UCSD-AML1 (cell line): Measurements from ENCODE around the gene CYREN.
"Not testable (repeated sequence)": the region's sequence is repeated elsewhere in the genome, so short reads cannot be mapped to it uniquely, and the experiment has no call there.

Experiments used
- DNase-seq: peaks from one replicate; lab custom pipeline; 2025; ENCODE audit not compliant: unreplicated experiment; lab: John Stamatoyannopoulos, UW

The CYREN gene

DNA sequence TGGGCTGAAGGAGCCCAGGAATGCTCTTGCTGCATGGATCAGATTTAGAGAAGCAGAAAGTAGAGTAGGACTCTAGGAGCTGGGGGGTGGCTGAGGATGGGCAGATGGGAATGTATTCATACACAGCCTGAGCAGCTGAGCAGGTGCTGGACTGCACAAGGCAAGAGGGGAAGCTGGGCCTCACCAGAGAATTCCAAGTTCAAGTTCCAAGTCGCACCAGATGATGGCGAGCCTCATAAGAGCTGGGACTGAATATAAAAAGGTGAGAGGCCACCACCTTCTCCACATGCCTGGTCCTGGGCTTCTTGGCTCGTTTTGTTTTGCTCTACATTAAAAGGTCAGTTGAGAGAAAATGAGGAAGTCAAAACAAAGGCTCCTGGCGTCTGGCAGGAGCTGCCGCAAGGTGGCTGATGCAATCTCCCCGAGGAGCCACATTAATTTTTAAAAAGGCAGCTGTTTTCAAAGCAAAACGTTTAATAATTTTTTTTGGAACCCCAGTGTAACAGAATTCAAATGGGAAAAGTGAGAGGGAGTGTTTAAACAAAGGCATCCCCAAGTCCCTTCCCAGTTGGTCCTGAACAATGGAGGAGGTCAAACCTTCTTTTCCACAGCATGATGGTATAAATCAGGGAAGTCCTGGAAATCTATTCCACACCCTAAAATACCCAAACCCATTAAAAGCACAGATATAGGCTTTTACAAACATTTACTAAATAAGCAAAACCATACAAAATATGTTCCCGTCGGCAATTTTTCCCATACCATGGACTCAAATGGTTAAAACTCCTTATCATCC lies 9.5 kb downstream of the CYREN start:
- DNase-seq, result peak; percentile 31

DNA sequence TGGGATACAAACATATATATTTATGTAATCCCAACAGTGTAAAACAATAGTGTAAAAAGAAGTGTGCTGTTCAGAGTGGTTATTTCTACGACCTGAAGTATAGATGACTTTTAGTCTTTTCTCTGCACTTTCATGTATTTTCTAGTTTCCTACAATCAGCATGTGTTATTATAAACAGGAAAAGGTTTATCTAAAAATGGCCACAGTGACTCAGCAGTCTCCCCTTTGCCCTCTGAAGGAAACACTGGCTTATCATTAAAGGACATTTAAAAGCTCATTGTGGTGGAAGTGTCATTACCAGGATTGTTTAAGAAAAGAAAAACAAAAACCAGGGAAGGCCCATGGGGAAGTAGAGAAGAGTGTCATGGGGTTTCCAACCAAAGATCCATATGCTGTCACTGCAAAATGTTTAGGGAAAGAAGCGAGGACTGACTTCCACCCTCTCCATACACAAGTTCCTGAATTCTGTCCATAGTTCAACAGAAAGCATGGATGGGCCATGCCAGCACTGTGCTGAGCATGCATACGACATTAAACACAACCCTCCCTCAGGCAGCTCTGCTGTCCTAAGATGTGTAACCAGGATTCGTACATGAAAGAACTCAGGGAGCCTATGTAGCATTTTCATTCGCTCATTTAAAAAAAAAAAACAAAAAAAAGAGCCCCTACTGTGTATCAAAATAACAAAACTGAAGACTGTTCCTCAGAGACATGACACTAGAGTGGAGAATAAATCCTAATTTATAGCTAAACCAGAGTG lies 10.2 kb downstream of the CYREN start:
- DNase-seq, result no peak

DNA sequence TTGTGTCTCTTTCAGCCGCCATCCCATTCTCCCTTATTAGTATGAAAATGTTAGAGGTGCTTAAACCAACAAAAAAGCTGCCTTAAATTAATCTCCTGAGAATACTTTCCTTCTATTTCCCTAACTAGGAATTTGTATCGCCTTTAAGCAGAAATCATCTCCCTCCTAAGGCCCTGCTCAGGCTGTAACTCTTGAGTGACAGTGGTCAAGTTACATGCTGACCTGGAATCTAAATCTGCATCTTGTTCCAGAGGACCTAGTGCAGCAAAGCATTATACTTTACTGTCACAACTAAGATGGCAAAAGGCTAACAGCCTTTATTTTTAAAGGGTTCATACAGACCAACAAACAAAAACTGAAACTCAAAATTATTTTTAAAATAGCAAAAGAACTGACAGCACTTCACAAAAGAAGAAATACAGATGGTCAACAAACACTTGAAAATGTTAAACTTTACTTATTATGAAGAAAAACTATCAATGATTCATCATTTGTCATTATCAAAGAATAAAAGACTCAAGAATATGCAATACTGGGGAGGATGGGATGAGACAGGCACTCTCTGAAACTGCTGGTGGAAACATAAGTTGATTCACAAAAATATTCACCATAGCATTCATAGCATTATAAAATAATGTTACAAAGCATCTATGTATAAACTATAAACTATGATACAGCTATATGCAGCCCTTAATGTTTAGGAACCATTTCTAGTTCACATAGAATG lies 11.0 kb downstream of the CYREN start:
- DNase-seq, result no peak

DNA sequence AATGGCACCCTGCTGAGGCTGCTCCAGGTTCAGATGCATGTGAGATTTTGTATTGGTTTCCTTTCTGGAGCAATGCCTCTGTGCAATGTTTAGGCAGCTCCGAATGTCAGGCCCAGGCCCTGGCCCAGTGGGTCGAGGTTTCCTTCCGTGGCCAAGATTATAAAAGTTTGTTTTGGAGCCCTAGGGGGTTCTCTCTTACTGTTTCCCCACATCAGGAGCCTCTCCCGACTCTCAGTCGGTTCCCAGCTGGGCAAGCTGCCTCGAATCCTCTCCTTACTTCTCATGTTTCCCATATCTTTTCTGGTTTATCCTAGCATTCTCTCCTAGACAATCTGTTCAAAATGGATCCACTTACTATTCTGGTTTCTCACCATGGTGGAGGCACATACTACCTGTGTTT lies 11.6 kb downstream of the CYREN start:
- no peak for DNase-seq

DNA sequence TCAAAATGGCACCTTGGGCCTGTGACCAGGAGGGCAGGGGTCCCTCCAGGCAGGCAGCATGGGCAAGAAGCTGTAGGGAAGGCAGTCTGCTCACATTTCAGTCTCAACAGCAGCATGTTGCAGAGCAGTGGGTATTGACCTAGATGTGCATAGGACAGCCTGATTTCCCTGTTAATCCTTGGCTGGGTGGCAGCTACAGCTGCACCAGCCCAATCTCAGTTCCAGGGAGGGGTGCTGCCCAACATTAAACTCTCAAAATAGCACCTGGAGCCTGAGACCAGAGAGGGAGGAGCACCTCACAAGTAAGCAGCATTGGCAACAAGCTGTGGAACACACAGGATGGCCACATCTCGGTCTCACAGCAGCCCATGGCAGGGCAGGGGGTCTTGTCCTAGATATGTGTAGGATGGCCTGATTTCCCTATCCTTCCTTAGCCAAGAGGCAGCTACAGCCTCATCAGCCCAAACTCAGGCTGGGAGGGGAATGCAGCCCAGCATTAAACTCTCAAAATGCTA lies 12.3 kb downstream of the CYREN start:
- DNase-seq, result no peak

DNA sequence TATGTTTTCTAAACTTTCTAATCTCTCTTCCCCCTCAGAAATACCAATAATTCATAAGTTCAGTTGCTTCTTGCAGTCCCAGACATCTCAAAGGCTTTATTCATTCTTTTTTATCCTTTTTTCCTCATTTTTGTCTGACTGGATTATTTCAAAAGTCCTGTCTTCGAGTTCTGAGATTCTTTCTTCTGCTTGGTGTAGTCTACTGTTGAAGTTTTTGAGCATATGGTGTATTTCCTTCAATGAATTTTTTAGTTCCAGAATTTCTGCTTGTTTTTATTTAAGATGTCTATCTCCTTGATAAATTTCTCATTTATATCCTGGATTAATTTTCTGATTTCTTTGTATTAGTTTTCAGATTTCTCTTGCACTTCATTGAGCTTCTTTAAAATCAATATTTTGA lies 14.2 kb downstream of the CYREN start:
- DNase-seq, result no peak

DNA sequence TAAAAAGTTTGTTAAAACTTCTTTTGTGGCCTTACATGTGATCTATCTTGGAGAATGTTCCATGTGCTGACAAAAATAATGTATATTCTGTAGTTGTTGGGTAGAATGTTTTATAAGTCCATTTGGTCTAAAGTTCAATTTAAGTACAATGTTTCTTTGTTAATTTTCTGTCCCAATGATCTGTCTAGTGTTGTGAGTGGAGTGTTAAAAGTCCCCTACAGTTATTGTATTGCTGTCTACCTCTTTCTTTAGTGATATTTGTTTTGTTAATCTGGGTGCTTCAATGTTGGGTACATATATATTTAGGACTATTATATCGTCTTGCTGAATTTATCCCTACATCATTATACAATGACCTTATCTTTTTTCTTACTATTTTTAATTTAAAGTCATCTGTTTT lies 15.8 kb downstream of the CYREN start:
- no peak for DNase-seq

DNA sequence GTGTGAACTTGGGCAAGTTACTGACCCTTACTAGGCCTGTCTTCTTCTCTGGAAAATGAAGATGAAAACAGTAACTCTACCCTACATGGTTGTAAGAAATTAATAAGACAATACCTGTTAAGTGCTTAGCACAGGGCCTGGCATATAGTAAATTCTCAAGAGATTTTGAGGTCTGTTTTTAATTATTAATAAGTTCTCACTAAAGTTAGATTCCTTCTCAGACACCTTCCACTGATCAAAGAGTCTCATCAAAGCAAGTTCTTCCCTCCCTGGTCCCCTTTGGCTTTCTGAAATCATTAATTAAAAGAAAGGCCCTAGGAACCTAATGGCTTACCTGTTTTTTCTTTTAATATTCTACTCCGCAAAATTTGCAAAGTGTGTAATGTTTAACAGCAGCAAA lies 18.1 kb downstream of the CYREN start:
- DNase-seq, result no peak

DNA sequence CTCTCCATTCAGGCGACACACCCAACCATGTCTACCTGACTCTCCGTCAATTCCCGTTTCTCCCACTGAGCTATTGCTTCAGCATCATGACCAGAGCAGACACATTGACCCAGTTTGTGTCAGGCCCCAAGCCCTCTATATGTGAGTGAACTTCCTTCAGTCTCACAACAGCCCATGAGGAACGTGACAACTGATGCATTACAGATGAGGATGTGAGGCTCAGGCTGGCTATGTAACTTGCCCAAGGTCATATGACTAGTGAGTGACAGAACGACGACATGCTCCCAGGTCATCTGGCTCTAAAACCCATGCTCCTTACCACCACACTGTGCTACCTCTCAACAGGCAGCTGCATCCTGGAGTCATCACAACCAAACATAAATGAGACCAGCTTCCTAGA lies 19.0 kb downstream of the CYREN start:
- DNase-seq, result no peak

DNA sequence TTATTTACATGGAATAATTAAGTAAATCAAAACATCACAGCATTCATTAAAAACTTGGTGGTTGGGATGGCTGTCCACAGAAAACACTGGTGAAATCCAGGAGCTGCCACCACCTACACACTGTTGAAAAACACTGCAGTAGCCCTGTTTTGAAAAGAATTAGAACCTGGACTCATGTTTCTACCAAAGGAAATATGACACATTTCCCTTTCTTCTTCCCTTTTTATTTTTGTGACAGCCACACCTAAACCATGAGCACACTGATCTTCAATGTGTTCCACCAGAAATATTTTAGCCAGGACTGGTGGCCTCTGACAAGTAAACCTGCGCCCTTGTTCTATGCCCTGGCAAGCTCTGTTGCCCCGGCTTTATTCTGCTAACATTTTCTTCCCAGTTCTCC lies 19.4 kb downstream of the CYREN start:
- no peak for DNase-seq

DNA sequence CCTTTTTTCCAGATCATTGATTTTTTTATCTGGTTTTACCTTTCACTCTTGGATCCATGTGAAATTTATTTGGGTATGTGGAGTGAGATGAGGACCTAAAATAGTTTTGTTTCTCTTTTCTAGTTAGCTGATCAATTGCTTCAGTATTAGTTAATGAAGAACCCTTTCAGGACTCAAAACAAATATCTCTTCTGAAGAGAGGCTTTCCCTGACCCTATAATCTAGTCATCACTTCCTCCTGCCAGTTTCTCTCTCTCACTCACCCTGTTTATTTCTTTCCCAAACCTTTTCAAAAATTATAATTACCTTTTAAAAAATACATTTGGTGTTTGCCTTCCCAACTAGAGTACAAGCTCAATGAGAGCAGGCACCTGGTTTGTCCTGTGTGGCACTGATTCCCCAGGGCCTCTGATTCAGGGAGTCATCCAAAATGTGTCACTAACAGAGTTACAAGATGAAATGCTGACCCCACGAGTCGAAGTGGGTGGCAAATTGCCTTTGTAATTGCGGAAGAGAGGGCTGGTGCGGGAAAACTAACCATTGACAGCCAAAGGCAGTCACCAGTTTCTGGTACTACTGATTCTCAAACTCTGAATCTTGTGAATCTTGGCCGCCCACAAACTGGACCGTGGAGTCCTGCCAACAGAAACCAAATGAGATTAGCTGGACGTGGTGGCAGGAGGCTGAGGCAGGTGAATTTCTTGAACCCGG lies 20.3 kb downstream of the CYREN start:
- DNase-seq, result no peak

DNA sequence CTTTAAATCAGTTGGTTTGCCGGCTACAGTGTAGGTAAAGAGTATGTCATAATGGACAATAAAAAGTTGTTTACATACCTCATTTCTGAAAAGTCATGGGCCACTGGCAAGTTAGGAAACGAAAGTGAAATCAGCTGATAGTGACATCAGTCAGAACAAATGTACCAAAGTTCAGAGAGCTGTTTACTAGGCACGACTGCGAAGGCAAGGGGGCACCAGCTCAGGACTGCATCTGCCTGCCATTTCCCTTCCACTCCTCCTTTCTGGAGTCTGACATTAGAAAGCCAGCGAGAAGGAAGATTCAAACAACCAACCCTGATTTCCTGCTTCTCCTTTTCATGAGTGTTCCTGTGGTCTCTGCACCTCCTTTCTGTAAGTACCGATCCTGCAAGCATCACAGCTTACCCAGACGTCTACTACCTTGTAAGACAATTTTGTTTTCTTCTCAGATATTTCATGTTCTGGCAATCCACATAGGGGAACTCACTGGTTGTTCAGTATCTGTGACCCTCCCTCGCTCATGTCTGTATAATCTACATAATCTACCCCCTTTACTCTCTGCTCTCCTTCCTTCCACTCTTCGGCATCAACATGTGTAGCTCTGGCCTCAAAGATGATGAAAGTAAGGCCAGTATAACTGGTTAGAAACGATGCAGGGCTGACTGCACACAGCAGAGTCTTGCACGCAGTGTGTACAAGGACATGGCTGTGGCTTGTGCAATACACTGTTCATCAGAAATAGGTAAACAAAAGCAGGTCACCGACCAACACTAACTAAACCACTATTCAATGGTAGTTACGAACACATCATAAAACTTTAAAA lies 22.4 kb downstream of the CYREN start, which contains the start of gene TMEM140:
TMEM140 (plus strand) TSS at position 174 of the 823 bp plus-strand sequence. CDS start 16,370 bp downstream, outside the sequence.
- peak; percentile 14 for DNase-seq

DNA sequence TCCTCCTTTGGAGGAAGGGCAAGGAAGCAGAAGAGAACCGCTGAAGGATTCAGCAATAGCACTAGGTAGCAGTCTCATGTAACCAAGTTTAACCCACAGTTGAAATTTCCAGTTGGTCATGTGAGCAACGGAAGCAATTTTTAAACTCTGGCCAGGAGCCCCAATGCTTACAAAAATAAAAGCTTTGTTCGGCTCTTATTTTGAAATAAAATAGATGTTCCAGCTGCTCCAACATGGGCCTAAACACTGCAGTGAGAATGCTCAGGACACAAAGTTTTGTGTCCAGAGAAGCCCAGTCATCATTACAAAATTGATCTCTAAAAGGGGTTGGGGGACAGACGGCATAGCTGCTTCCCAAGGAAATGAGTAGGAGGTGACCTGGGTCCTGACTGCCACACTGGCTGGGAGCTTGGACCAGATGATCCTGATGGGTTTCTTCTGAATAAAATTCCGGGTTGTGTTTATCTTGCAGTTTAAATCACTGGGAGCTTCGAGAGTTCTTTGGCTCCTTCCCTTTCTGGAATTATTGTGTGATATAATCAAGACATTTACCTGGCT lies 23.1 kb downstream of the CYREN start:
- no peak for DNase-seq

DNA sequence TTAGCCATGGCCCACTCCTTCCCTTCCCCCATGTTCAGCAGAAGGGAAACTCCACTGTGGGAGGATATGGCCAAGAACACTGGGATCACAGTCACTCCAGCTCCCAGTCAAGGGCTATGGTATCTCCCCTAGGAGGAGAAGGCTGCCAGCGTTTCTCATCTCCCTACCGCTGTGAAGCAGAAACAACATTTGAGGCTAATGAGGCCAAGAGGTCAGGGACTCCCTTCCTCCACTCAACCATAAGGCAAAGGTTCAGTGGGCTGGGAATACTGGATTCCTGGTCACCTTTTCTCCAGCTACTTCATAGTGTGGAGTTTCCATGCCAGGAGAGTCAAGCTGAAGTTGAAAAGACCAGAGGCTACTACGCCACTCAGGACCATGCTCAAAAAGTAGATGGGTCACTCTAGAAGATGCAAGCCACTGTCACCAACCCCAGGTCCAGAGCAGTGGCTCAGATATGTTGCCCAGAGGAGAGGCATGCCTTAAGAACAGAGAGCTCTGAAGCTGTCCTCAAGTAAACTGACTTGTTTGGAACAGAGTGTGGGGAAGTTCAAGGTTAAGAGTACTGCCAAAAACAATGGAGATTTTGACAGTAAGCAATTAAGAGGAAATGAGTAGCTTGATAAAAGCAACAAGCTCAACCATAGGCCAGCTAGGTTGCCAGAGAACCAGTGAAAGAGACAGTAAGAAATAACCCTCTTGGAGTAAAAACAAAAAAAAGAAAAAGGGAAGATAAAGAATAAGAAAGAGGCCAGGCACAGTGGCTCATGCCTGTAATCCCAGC lies 26.4 kb downstream of the CYREN start:
- DNase-seq, result no peak

DNA sequence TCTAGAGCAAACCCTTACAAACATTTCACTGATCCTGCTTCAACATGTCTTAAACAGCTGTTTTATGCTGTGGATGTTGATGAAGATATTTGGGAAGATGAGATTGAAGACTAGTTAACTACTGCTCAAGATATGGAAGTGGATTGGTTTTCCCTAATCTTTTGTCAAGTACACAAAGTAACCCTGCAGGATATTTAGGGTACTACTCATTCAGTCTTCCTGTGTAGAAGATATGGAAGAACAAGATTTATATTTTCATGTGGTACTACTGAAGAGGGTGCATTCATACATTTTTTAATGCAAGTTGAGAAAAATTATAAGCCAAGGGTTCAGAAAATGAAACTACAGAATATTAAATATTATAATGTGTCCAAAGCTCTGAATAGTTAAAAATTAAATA lies 40.9 kb downstream of the CYREN start:
- DNase-seq, result no peak

DNA sequence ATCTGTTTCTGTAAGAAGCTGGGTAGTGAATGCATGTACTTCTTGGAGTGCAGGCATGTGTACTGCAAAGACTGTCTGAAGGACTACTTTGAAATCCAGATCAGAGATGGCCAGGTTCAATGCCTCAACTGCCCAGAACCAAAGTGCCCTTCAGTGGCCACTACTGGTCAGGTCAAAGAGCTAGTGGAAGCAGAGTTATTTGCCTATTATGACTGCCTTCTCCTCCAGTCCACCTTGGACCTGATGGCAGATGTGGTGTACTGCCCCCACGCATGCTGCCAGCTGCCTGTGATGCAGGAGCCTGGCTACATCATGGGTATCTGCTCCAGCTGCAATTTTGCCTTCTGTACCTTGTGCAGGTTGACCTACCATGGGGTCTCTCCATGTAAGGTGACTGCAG lies 41.6 kb downstream of the CYREN start:
- no peak for DNase-seq

DNA sequence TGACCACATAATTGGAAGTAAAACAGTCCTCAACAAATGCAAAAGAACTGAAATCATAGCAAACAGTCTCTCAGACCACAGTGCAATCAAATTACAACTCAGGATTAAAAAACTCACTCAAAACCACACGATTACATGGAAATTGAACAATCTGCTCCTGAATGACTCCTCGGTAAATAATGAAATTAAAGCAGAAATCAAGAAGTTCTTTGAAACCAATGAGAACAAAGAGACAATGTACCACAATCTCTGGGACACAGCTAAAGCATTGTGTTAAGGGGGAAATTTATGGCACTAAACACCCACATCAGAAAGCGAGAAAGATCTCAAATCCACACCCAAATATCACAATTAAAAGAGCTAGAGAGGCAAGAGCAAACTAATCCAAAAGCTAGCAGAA lies 45.9 kb downstream of the CYREN start:
- DNase-seq, result not testable (repeated sequence)

DNA sequence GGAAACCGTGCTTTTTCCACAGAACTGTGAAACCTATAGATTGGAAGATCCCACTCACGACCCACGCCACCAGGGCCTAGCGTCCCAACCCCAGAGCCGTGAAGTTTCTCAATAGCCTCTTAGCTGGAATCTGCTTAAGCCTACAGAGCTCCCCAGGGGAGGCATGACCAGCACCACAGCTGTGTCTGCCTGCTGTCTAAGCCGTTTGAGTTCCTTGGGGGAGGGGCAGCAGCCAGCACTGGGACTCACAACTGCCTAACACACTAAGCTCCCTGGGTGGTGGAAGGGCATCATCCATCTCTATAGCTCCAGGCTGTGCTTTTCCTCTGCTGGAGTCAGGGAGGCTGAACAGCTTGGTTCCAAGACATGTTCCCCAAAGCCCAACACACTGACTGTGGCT lies 48.6 kb downstream of the CYREN start:
- no peak for DNase-seq

DNA sequence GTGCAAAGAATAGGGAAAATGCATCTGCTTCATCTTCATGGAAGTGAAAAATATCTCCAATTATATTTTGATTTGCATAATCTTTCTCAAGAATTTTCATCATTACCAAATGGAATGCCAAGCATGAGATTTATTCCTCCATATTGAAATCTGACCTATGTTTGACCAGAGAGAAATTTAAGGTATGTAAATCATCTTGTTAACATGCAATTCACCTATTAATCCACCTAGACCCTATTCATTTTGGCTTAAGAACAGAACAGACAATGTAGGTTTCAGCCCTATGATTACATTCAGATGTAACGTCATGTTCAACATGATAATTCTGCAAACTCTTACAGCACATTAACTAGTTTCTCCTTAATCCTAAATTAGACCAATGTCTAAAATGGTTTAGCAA lies 53.4 kb downstream of the CYREN start:
- no peak for DNase-seq
